ENCODE measurements around the gene PRPF19. TPM values are rescaled to one million over a fixed set of nuclear protein-coding genes. Genes with fewer than 3 reads are reported as not detected.

PRPF19 gene
- total and polyA plus RNA-seq, 9 of the 15 experiments (the other 6 are each of a cell fraction or from before 2014, with no cell fraction given): 9.4 to 212 (median 73.2) TPM

DNA sequence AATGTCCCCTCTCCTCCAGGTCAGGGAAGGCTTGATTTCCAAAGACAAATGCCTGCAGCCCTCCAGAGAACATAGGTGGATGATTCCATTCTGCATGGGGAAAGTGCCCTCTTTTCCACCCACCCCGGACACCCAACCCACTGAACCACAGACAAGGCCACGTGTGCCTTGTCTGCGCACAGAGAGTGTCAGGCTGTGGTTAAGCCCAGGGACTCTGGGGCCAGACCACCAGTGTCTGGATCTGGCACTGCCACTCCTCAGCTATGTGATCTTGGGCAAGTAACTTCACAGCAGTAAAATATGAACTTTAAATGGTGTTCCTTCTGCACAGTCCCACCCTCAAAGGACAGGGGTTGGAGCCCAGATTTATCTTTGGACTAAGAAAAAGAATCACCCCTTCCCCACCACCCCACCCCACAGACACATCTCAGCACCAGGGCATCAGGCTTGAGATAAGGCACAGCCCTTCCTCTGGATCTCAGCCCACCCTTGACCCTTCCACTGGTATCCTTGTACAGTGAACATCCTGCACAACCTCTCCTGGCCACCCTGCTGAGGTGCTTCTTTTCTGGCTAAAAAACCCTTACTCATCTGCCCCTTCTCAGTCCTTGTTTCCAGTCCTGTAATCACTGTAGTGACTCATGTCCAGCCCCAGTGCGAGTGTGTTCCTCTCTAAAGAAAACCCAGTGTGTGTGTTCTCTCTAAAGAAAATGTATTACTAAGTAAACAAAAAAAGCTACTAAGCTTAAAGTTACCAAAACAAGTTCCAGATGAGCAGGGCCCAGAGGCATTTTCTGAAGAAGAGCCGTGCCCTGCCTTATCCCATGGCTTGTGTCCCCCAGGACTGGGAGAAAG lies 48.8 kb downstream of the PRPF19 start (continued):
- no peak for TF ChIP-seq NR2F6 (CRISPR knock-in tag; IDR thresholded peaks at IDR 0.05)
- TF ChIP-seq CBX2 (IDR thresholded peaks at IDR 0.05; ENCODE audit: insufficient read depth, low read length, poor library complexity, severe bottlenecking): no peak
- TF ChIP-seq, protein P1, sequence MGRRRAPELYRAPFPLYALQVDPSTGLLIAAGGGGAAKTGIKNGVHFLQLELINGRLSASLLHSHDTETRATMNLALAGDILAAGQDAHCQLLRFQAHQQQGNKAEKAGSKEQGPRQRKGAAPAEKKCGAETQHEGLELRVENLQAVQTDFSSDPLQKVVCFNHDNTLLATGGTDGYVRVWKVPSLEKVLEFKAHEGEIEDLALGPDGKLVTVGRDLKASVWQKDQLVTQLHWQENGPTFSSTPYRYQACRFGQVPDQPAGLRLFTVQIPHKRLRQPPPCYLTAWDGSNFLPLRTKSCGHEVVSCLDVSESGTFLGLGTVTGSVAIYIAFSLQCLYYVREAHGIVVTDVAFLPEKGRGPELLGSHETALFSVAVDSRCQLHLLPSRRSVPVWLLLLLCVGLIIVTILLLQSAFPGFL (CRISPR knock-in tag; IDR thresholded peaks at IDR 0.05): no peak
- TF ChIP-seq, protein P2, sequence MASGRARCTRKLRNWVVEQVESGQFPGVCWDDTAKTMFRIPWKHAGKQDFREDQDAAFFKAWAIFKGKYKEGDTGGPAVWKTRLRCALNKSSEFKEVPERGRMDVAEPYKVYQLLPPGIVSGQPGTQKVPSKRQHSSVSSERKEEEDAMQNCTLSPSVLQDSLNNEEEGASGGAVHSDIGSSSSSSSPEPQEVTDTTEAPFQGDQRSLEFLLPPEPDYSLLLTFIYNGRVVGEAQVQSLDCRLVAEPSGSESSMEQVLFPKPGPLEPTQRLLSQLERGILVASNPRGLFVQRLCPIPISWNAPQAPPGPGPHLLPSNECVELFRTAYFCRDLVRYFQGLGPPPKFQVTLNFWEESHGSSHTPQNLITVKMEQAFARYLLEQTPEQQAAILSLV (tag; IDR thresholded peaks at IDR 0.05): no peak
- no peak for TF ChIP-seq NFATC3 (IDR thresholded peaks at IDR 0.05)
- TF ChIP-seq ZNF57 (CRISPR knock-in tag; IDR thresholded peaks at IDR 0.05): no peak
- 0 out of 4 replicates have a peak, but pooled peaks of 1 of the 2 experiments have one; percentile 23 for TF ChIP-seq HDAC1 (IDR thresholded peaks at IDR 0.05)
- TF ChIP-seq MAX (CRISPR knock-in tag; IDR thresholded peaks at IDR 0.05): no peak
